HEK293 (cell line): ENCODE results near the gene GRIN2A.

Source experiments
- CTCF ChIA-PET: fragments of 350-600 bp; formaldehyde crosslinking; extraction: SDS; loops from one replicate; lab custom pipeline; 2021; ENCODE audit warnings: antibody characterized with exemption; lab: Yijun Ruan, JAX
- POLR2A ChIA-PET: fragments of 300-600 bp; formaldehyde crosslinking; extraction: SDS; loops from one replicate; lab custom pipeline; 2020; ENCODE audit warnings: antibody characterized with exemption, inconsistent platforms; lab: Yijun Ruan, JAX
- H3K27ac ChIP-seq: fragments of 200-500 bp; sonication (Bioruptor generic); 2 replicates; pipeline ENCODE4 v1.5.1; 2014; ENCODE audit warnings: low read depth, low read length, control low read depth, inconsistent platforms; ENCODE audit errors: extremely low read depth
- H3K36me3 ChIP-seq, 2 experiments: fragments of 200-500 bp in 1 of 2; sonication (Bioruptor generic) in 1 of 2; 1 replicate in 1 of 2; 2 replicates in 1 of 2; pipeline ENCODE4 v1.5.1; 2014 to 2017; ENCODE audit warnings: inconsistent platforms in 2 of 2, low read length in 2 of 2; ENCODE audit not compliant: control insufficient read depth in 2 of 2, insufficient read depth in 1 of 2
- H3K4me1 ChIP-seq: fragments of 200-500 bp; sonication (Bioruptor generic); 2 replicates; pipeline ENCODE4 v1.5.1; 2014; ENCODE audit warnings: mild to moderate bottlenecking, low read length, inconsistent platforms; ENCODE audit not compliant: control insufficient read depth, insufficient read depth
- H3K4me3 ChIP-seq: 2 replicates; pipeline ENCODE4 v1.5.1; 2011; ENCODE audit warnings: low read depth, mild to moderate bottlenecking, control low read depth, low read length, moderate library complexity
- H3K9me3 ChIP-seq: fragments of 200-500 bp; sonication (Bioruptor generic); 2 replicates; pipeline ENCODE4 v1.5.1; 2014; ENCODE audit warnings: low read depth, low read length, inconsistent platforms; ENCODE audit not compliant: control insufficient read depth, insufficient read depth
- MYNN ChIP-seq: fragments of 450-650 bp; formaldehyde crosslinking; IDR thresholded peaks from 2 replicates; pipeline ENCODE4 v1.5.1; 2016; ENCODE audit warnings: missing biosample characterization, missing genetic modification characterization, borderline replicate concordance
- REPIN1 ChIP-seq: fragments of 450-650 bp; formaldehyde crosslinking; IDR thresholded peaks from 2 replicates; pipeline ENCODE4 v1.5.1; 2017; ENCODE audit warnings: missing biosample characterization, missing genetic modification characterization, low read depth
- SCRT2 ChIP-seq: fragments of 450-650 bp; formaldehyde crosslinking; IDR thresholded peaks from 2 replicates; pipeline ENCODE4 v1.5.1; 2016; ENCODE audit warnings: missing biosample characterization, missing genetic modification characterization
- ZBTB17 ChIP-seq: fragments of 450-650 bp; formaldehyde crosslinking; IDR thresholded peaks from 2 replicates; pipeline ENCODE4 v1.5.1; 2016; ENCODE audit warnings: missing biosample characterization, missing genetic modification characterization
- ZNF10 ChIP-seq: fragments of 450-650 bp; formaldehyde crosslinking; IDR thresholded peaks from 2 replicates; pipeline ENCODE4 v1.5.1; 2017; ENCODE audit warnings: missing biosample characterization, missing genetic modification characterization
- ZNF2 ChIP-seq: fragments of 450-650 bp; formaldehyde crosslinking; IDR thresholded peaks from 2 replicates; pipeline ENCODE4 v1.5.1; 2016; ENCODE audit warnings: missing biosample characterization, missing genetic modification characterization
- ZNF23 ChIP-seq: fragments of 450-650 bp; formaldehyde crosslinking; IDR thresholded peaks from 2 replicates; pipeline ENCODE4 v1.5.1; 2016; ENCODE audit warnings: missing biosample characterization, missing genetic modification characterization, borderline replicate concordance
- ZNF248 ChIP-seq: fragments of 450-650 bp; formaldehyde crosslinking; IDR thresholded peaks from 2 replicates; pipeline ENCODE4 v1.5.1; 2017; ENCODE audit warnings: missing biosample characterization, missing genetic modification characterization
- ZNF292 ChIP-seq: fragments of 450-650 bp; formaldehyde crosslinking; IDR thresholded peaks from 2 replicates; pipeline ENCODE4 v1.5.1; 2016; ENCODE audit warnings: low read depth, missing biosample characterization, missing genetic modification characterization, borderline replicate concordance
- ZNF302 ChIP-seq: fragments of 450-650 bp; formaldehyde crosslinking; IDR thresholded peaks from 2 replicates; pipeline ENCODE4 v1.5.1; 2016; ENCODE audit warnings: missing biosample characterization, missing genetic modification characterization, low read depth
- ZNF350 ChIP-seq: fragments of 450-650 bp; formaldehyde crosslinking; IDR thresholded peaks from 2 replicates; pipeline ENCODE4 v1.5.0; 2017; ENCODE audit warnings: missing biosample characterization, mild to moderate bottlenecking, missing genetic modification characterization
- ZNF37A ChIP-seq: fragments of 450-650 bp; IDR thresholded peaks from 2 replicates; pipeline ENCODE4 v1.5.1; 2018; ENCODE audit warnings: missing biosample characterization, missing genetic modification characterization
- ZNF510 ChIP-seq: fragments of 450-650 bp; formaldehyde crosslinking; IDR thresholded peaks from 2 replicates; pipeline ENCODE4 v1.5.1; 2018; ENCODE audit warnings: mild to moderate bottlenecking, missing genetic modification characterization, missing biosample characterization; ENCODE audit not compliant: insufficient replicate concordance
- ZNF558 ChIP-seq: fragments of 450-650 bp; formaldehyde crosslinking; IDR thresholded peaks from 2 replicates; pipeline ENCODE4 v1.5.1; 2016; ENCODE audit warnings: missing biosample characterization, missing genetic modification characterization
- ZNF626 ChIP-seq: fragments of 450-650 bp; sonication (Bioruptor Pico); formaldehyde crosslinking; IDR thresholded peaks from 2 replicates; pipeline ENCODE4 v1.5.1; 2018; ENCODE audit warnings: missing biosample characterization, missing genetic modification characterization, inconsistent platforms
- ZNF664 ChIP-seq: fragments of 450-650 bp; formaldehyde crosslinking; IDR thresholded peaks from 2 replicates; pipeline ENCODE4 v1.5.1; 2016; ENCODE audit warnings: missing biosample characterization, missing genetic modification characterization
- ZNF701 ChIP-seq: fragments of 450-650 bp; formaldehyde crosslinking; IDR thresholded peaks from 2 replicates; pipeline ENCODE4 v1.5.1; 2016; ENCODE audit warnings: missing biosample characterization, missing genetic modification characterization
- ZNF843 ChIP-seq: fragments of 450-650 bp; formaldehyde crosslinking; IDR thresholded peaks from 2 replicates; pipeline ENCODE4 v1.5.1; 2016; ENCODE audit warnings: missing biosample characterization, missing genetic modification characterization
- TF ChIP-seq, protein P1 (sequence below): fragments of 450-650 bp; formaldehyde crosslinking; IDR thresholded peaks from 2 replicates; pipeline ENCODE4 v1.5.1; 2017; ENCODE audit warnings: missing biosample characterization, missing genetic modification characterization
- TF ChIP-seq, protein P2 (sequence below): fragments of 450-650 bp; formaldehyde crosslinking; IDR thresholded peaks from 2 replicates; pipeline ENCODE4 v1.5.0; 2017; ENCODE audit warnings: missing biosample characterization, missing genetic modification characterization, borderline replicate concordance
- TF ChIP-seq, protein P3 (sequence below): fragments of 450-650 bp; formaldehyde crosslinking; IDR thresholded peaks from 2 replicates; pipeline ENCODE4 v1.5.1; 2016; ENCODE audit warnings: missing biosample characterization, missing genetic modification characterization
- TF ChIP-seq, protein P4 (sequence below): fragments of 450-650 bp; formaldehyde crosslinking; IDR thresholded peaks from 2 replicates; pipeline ENCODE4 v1.5.1; 2016; ENCODE audit warnings: missing biosample characterization, missing genetic modification characterization, borderline replicate concordance

The GRIN2A gene

DNA sequence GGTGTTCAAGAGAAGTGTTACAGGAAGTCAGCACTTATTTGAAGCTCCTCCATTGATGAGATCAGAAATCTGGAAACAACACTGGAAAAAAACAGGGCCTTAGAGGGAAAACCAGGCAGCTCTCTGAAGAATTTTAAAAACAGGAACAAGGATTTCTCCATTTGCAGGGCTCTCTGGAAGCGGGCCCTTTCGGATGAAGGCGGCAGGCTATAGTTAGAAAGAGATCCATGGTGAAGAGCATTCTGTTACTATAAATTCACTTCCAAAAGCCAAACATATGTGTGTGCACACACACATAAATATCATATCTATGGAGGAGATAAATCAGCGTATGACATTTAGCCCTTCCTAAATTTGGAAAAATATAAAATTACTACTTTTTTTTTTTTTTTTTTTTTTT, 42.6 kb upstream of the GRIN2A start:
- Histone ChIP-seq H3K4me3 (no peak overlapping the region), H3K27ac (no peak overlapping the region), H3K36me3 (no peaks in the 10 kb centered on the region), H3K4me1 (0 out of 2 replicates have a peak, but pooled peaks cover 3% of the 10 kb centered on the region), H3K9me3 (no peaks in the 10 kb centered on the region)
- ChIA-PET POLR2A (no interaction called here), CTCF (no interaction called here)
- TF ChIP-seq ZBTB17 (tag by site-specific recombination) (no peak), ZNF248 (tag by site-specific recombination) (no peak), ZNF558 (tag by site-specific recombination) (no peak), ZNF23 (no peak), MYNN (tag by site-specific recombination) (no peak), REPIN1 (tag by site-specific recombination) (no peak), ZNF37A (tag by site-specific recombination) (no peak), SCRT2 (no peak), ZNF292 (tag by site-specific recombination) (no peak)
- TF ChIP-seq, protein P1, sequence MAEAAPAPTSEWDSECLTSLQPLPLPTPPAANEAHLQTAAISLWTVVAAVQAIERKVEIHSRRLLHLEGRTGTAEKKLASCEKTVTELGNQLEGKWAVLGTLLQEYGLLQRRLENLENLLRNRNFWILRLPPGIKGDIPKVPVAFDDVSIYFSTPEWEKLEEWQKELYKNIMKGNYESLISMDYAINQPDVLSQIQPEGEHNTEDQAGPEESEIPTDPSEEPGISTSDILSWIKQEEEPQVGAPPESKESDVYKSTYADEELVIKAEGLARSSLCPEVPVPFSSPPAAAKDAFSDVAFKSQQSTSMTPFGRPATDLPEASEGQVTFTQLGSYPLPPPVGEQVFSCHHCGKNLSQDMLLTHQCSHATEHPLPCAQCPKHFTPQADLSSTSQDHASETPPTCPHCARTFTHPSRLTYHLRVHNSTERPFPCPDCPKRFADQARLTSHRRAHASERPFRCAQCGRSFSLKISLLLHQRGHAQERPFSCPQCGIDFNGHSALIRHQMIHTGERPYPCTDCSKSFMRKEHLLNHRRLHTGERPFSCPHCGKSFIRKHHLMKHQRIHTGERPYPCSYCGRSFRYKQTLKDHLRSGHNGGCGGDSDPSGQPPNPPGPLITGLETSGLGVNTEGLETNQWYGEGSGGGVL (tag by site-specific recombination), result no peak

DNA sequence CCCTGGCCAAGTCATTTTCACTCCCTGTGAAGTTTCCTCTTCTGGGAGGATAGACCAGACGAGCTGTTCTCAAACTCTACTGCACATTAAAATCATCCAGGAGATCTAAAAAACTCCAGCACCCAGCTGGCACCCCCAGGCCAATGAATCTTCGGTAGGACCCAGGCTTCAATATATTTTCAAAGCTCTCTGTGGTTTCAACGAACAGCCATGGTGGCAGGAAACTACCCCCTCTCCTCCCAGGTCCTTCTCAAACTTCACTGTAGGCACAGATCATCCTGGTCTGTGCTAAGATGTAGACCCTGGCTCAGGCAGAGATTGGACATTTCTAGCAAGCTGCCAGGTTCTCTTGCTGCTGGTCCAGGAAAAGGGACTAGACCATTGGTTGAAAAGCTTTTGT, 38.7 kb upstream of the GRIN2A start:
- H3K36me3 ChIP-seq, result no peaks in the 10 kb centered on the region
- no peaks in the 10 kb centered on the region for H3K9me3 ChIP-seq
- H3K4me1 ChIP-seq, result no peaks in the 10 kb centered on the region
- CTCF ChIA-PET, result no interaction called here
- H3K4me3 ChIP-seq, result no peak overlapping the region
- no peak overlapping the region for H3K27ac ChIP-seq
- POLR2A ChIA-PET, result no interaction called here
- TF ChIP-seq ZNF843 (tag by site-specific recombination), result no peak
- TF ChIP-seq, protein P2, sequence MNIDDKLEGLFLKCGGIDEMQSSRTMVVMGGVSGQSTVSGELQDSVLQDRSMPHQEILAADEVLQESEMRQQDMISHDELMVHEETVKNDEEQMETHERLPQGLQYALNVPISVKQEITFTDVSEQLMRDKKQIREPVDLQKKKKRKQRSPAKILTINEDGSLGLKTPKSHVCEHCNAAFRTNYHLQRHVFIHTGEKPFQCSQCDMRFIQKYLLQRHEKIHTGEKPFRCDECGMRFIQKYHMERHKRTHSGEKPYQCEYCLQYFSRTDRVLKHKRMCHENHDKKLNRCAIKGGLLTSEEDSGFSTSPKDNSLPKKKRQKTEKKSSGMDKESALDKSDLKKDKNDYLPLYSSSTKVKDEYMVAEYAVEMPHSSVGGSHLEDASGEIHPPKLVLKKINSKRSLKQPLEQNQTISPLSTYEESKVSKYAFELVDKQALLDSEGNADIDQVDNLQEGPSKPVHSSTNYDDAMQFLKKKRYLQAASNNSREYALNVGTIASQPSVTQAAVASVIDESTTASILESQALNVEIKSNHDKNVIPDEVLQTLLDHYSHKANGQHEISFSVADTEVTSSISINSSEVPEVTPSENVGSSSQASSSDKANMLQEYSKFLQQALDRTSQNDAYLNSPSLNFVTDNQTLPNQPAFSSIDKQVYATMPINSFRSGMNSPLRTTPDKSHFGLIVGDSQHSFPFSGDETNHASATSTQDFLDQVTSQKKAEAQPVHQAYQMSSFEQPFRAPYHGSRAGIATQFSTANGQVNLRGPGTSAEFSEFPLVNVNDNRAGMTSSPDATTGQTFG (tag by site-specific recombination), result no peak
- TF ChIP-seq ZNF2, result no peak
- TF ChIP-seq ZNF302 (tag by site-specific recombination), result no peak
- no peak for TF ChIP-seq ZNF558 (tag by site-specific recombination)
- no peak for TF ChIP-seq ZNF510 (tag by site-specific recombination)
- TF ChIP-seq ZNF10 (tag by site-specific recombination), result no peak
- TF ChIP-seq, protein P3, sequence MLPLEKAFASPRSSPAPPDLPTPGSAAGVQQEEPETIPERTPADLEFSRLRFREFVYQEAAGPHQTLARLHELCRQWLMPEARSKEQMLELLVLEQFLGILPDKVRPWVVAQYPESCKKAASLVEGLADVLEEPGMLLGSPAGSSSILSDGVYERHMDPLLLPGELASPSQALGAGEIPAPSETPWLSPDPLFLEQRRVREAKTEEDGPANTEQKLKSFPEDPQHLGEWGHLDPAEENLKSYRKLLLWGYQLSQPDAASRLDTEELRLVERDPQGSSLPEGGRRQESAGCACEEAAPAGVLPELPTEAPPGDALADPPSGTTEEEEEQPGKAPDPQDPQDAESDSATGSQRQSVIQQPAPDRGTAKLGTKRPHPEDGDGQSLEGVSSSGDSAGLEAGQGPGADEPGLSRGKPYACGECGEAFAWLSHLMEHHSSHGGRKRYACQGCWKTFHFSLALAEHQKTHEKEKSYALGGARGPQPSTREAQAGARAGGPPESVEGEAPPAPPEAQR (tag by site-specific recombination), result no peak
- TF ChIP-seq ZNF626 (tag by site-specific recombination), result no peak
- TF ChIP-seq ZNF350 (tag by site-specific recombination), result no peak
- no peak for TF ChIP-seq ZNF701
- TF ChIP-seq, protein P1 (tag by site-specific recombination), result no peak
- TF ChIP-seq ZNF664 (tag by site-specific recombination), result no peak
- TF ChIP-seq, protein P4, sequence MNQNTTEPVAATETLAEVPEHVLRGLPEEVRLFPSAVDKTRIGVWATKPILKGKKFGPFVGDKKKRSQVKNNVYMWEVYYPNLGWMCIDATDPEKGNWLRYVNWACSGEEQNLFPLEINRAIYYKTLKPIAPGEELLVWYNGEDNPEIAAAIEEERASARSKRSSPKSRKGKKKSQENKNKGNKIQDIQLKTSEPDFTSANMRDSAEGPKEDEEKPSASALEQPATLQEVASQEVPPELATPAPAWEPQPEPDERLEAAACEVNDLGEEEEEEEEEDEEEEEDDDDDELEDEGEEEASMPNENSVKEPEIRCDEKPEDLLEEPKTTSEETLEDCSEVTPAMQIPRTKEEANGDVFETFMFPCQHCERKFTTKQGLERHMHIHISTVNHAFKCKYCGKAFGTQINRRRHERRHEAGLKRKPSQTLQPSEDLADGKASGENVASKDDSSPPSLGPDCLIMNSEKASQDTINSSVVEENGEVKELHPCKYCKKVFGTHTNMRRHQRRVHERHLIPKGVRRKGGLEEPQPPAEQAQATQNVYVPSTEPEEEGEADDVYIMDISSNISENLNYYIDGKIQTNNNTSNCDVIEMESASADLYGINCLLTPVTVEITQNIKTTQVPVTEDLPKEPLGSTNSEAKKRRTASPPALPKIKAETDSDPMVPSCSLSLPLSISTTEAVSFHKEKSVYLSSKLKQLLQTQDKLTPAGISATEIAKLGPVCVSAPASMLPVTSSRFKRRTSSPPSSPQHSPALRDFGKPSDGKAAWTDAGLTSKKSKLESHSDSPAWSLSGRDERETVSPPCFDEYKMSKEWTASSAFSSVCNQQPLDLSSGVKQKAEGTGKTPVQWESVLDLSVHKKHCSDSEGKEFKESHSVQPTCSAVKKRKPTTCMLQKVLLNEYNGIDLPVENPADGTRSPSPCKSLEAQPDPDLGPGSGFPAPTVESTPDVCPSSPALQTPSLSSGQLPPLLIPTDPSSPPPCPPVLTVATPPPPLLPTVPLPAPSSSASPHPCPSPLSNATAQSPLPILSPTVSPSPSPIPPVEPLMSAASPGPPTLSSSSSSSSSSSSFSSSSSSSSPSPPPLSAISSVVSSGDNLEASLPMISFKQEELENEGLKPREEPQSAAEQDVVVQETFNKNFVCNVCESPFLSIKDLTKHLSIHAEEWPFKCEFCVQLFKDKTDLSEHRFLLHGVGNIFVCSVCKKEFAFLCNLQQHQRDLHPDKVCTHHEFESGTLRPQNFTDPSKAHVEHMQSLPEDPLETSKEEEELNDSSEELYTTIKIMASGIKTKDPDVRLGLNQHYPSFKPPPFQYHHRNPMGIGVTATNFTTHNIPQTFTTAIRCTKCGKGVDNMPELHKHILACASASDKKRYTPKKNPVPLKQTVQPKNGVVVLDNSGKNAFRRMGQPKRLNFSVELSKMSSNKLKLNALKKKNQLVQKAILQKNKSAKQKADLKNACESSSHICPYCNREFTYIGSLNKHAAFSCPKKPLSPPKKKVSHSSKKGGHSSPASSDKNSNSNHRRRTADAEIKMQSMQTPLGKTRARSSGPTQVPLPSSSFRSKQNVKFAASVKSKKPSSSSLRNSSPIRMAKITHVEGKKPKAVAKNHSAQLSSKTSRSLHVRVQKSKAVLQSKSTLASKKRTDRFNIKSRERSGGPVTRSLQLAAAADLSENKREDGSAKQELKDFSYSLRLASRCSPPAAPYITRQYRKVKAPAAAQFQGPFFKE, result no peak
